HCT116 (cell line): Measurements from ENCODE around the gene LACTBL1.
"Not testable (repeated sequence)": the region's sequence is repeated elsewhere in the genome, so short reads cannot be mapped to it uniquely, and the experiment has no call there.

Experiments used
- CTCF ChIP-seq, 3 experiments: fragments of 200-600 bp in 1 of 3; sonication (generic) in 1 of 3; IDR thresholded peaks in 2 of 3; conservative IDR thresholded peaks in 1 of 3; 2 replicates each; pipeline ENCODE4 v1.5.1; 2012 to 2017; ENCODE audit warnings: low read depth in 2 of 3, low read length in 2 of 3, antibody characterized with exemption in 1 of 3, borderline replicate concordance in 1 of 3, control low read depth in 1 of 3, mild to moderate bottlenecking in 1 of 3, mixed read lengths in 1 of 3, mixed run types in 1 of 3, moderate library complexity in 1 of 3; ENCODE audit not compliant: insufficient read depth in 1 of 3
- EGR1 ChIP-seq: IDR thresholded peaks from 2 replicates; pipeline ENCODE4 v1.6.1; 2012; ENCODE audit warnings: low read depth
- EZH2 ChIP-seq: fragments of 200-600 bp; sonication (generic); IDR thresholded peaks from 2 replicates; pipeline ENCODE4 v1.6.1; 2017; ENCODE audit warnings: antibody characterized with exemption, mixed run types
- POLR2A ChIP-seq: IDR thresholded peaks from 2 replicates; pipeline ENCODE4 v1.7.0; 2011; ENCODE audit warnings: borderline replicate concordance; ENCODE audit not compliant: insufficient read depth, insufficient read length; ENCODE audit errors: extremely low read depth
- POLR2AphosphoS5 ChIP-seq: IDR thresholded peaks from 2 replicates; pipeline ENCODE4 v1.6.1; 2011; ENCODE audit warnings: mild to moderate bottlenecking, low read depth, low read length, moderate library complexity
- RAD21 ChIP-seq: IDR thresholded peaks from 2 replicates; pipeline ENCODE4 v1.6.1; 2012; ENCODE audit warnings: low read depth, mild to moderate bottlenecking
- SIN3A ChIP-seq: IDR thresholded peaks from 2 replicates; pipeline ENCODE4 v1.6.1; 2012; ENCODE audit warnings: low read depth
- TCF7L2 ChIP-seq: IDR thresholded peaks from 2 replicates; pipeline ENCODE4 v1.7.0; 2011; ENCODE audit warnings: borderline replicate concordance, inconsistent platforms; ENCODE audit not compliant: insufficient read depth, insufficient read length; ENCODE audit errors: extremely low read depth
- TF ChIP-seq, protein P1 (sequence below): IDR thresholded peaks from 2 replicates; pipeline ENCODE4 v1.6.1; 2011; ENCODE audit warnings: mild to moderate bottlenecking, low read length, moderate library complexity; ENCODE audit not compliant: insufficient replicate concordance; ENCODE audit errors: extremely low read depth

DNA sequence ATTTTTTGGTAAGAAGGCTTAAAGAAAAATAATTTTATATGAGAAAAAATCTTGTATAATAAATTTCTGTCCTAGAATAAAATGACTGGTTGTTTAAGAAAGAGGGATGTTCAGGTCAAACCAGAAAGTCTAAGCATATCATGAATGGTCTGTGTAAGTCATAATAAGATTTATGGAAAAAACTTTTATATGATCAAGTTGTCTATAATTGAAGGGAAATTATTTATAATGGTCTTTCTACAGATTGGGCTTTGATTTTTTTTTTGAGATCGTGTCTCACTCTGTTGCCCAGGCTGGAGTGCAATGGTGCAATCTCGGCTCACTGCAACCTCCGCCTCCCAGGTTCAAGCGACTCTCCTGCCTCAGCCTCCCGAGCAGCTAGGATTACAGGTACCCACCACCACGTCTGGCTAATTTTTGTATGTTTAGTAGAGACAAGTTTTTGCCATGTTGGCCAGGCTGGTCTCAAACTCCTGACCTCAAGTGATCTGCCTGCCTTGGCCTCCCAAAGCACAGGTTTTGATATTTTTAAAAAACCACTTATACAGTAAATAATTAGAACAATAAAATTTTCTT lies 20.6 kb upstream of the LACTBL1 start:
- TF ChIP-seq EGR1; RAD21; POLR2A; POLR2AphosphoS5; CTCF (IDR thresholded peaks at IDR 0.05 in 2 of 3, conservative IDR thresholded peaks at IDR 0.05 in 1 of 3; ENCODE audit: borderline replicate concordance in 1 of 3, insufficient read depth in 1 of 3, low read depth in 2 of 3, low read length in 2 of 3); SIN3A; EZH2; TCF7L2: not testable (repeated sequence)
- TF ChIP-seq, protein P1, sequence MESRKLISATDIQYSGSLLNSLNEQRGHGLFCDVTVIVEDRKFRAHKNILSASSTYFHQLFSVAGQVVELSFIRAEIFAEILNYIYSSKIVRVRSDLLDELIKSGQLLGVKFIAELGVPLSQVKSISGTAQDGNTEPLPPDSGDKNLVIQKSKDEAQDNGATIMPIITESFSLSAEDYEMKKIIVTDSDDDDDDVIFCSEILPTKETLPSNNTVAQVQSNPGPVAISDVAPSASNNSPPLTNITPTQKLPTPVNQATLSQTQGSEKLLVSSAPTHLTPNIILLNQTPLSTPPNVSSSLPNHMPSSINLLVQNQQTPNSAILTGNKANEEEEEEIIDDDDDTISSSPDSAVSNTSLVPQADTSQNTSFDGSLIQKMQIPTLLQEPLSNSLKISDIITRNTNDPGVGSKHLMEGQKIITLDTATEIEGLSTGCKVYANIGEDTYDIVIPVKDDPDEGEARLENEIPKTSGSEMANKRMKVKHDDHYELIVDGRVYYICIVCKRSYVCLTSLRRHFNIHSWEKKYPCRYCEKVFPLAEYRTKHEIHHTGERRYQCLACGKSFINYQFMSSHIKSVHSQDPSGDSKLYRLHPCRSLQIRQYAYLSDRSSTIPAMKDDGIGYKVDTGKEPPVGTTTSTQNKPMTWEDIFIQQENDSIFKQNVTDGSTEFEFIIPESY, result not testable (repeated sequence)
